MM.1S (cell line): ENCODE results near the gene CYP4B1.

ENCODE experiments used
- DNase-seq: peaks from one replicate; pipeline ENCODE4 v3.0.0-alpha.2; 2015
- H2AFZ ChIP-seq: fragments of 300-600 bp; sonication (generic); 2 replicates; pipeline ENCODE4 v1.6.0; 2016; ENCODE audit warnings: antibody characterized with exemption, low read length
- H3F3A ChIP-seq: fragments of 300-600 bp; sonication (generic); 2 replicates; pipeline ENCODE4 v1.6.1; 2016; ENCODE audit warnings: mild to moderate bottlenecking, antibody characterized with exemption, low read length, moderate library complexity, mixed read lengths; ENCODE audit not compliant: insufficient read depth
- H3K27ac ChIP-seq: fragments of 300-600 bp; sonication (generic); 2 replicates; pipeline ENCODE4 v1.5.1; 2016; ENCODE audit warnings: mild to moderate bottlenecking, low read length
- H3K27me3 ChIP-seq: fragments of 300-600 bp; sonication (generic); replicated peaks from 2 replicates; pipeline ENCODE4 v1.6.0; 2016; ENCODE audit warnings: low read length; ENCODE audit not compliant: insufficient read depth
- H3K36me3 ChIP-seq: fragments of 300-600 bp; sonication (generic); replicated peaks from 2 replicates; pipeline ENCODE4 v1.6.1; 2016; ENCODE audit warnings: mild to moderate bottlenecking, low read length, mixed read lengths; ENCODE audit not compliant: insufficient read depth
- H3K4me1 ChIP-seq: fragments of 300-600 bp; sonication (generic); 2 replicates; pipeline ENCODE4 v1.6.1; 2016; ENCODE audit warnings: low read length, mixed read lengths
- H3K4me2 ChIP-seq: fragments of 300-600 bp; sonication (generic); 2 replicates; pipeline ENCODE4 v1.6.0; 2016; ENCODE audit warnings: low read depth, low read length
- H3K4me3 ChIP-seq: fragments of 300-600 bp; sonication (generic); 2 replicates; pipeline ENCODE4 v1.5.1; 2016; ENCODE audit warnings: low read length, mixed read lengths
- H3K79me2 ChIP-seq: fragments of 300-600 bp; sonication (generic); 2 replicates; pipeline ENCODE4 v1.6.1; 2016; ENCODE audit warnings: mixed run types, low read length, mixed read lengths
- H3K9ac ChIP-seq: fragments of 300-600 bp; sonication (generic); 2 replicates; pipeline ENCODE4 v1.6.1; 2016; ENCODE audit warnings: low read length, mixed read lengths
- H3K9me2 ChIP-seq: fragments of 300-600 bp; sonication (generic); replicated peaks from 2 replicates; pipeline ENCODE4 v1.6.1; 2016; ENCODE audit warnings: mild to moderate bottlenecking, low read length, mixed read lengths; ENCODE audit not compliant: insufficient read depth
- H3K9me3 ChIP-seq: fragments of 300-600 bp; sonication (generic); replicated peaks from 2 replicates; pipeline ENCODE4 v1.6.1; 2016; ENCODE audit warnings: mild to moderate bottlenecking, low read length, mixed read lengths; ENCODE audit not compliant: insufficient read depth
- H4K20me1 ChIP-seq: fragments of 300-600 bp; sonication (generic); 2 replicates; pipeline ENCODE4 v1.6.1; 2016; ENCODE audit warnings: mild to moderate bottlenecking, low read length, moderate library complexity, mixed read lengths; ENCODE audit not compliant: insufficient read depth
- CTCF ChIP-seq: fragments of 300-600 bp; sonication (generic); IDR thresholded peaks from 2 replicates; pipeline ENCODE4 v1.5.1; 2016; ENCODE audit warnings: antibody characterized with exemption, low read length, mixed read lengths
- EZH2 ChIP-seq: fragments of 300-600 bp; sonication (generic); optimal IDR thresholded peaks from 2 replicates; pipeline ENCODE3; 2017; ENCODE audit warnings: low read depth, mild to moderate bottlenecking, antibody characterized with exemption, low read length, mixed read lengths
- EZH2phosphoT487 ChIP-seq: fragments of 300-600 bp; sonication (generic); IDR thresholded peaks from 2 replicates; pipeline ENCODE4 v1.6.1; 2018; ENCODE audit warnings: antibody characterized with exemption, low read length

CYP4B1 gene

GRCh38 chr1:46805755-46806154 is 6.9 kb downstream of the CYP4B1 start:
- H3K27ac ChIP-seq = no peak overlapping the region
- H3K9ac ChIP-seq = no peak overlapping the region
- H3K4me3 ChIP-seq = no peak overlapping the region
- H3K79me2 ChIP-seq = no peaks in the 10 kb centered on the region
- no peak overlapping the region for H2AFZ ChIP-seq
- no peak for DNase-seq
- H3K4me2 ChIP-seq = no peak overlapping the region
- H3K36me3 ChIP-seq = no peaks in the 10 kb centered on the region
- H3F3A ChIP-seq = no peaks in the 10 kb centered on the region
- no peaks in the 10 kb centered on the region for H4K20me1 ChIP-seq
- no peaks in the 10 kb centered on the region for H3K9me3 ChIP-seq
- H3K27me3 ChIP-seq = no peaks in the 10 kb centered on the region
- TF ChIP-seq CTCF (no peak), EZH2 (no peak), EZH2phosphoT487 (no peak)
- peaks cover 15% of the 10 kb centered on the region for H3K4me1 ChIP-seq
- H3K9me2 ChIP-seq = no peaks in the 10 kb centered on the region

- peaks cover 15% of the 10 kb centered on the region for H3K4me1 ChIP-seq
- no peaks in the 10 kb centered on the region for H3K79me2 ChIP-seq
- H2AFZ ChIP-seq = no peak overlapping the region
Observed at GRCh38 chr1:46806196-46807020, 7.6 kb downstream of the CYP4B1 start.

GRCh38 chr1:46807046-46807972 is 8.5 kb downstream of the CYP4B1 start:
- Histone ChIP-seq H3K4me3 (no peak overlapping the region), H2AFZ (no peak overlapping the region), H3K9me2 (no peaks in the 10 kb centered on the region), H3K4me2 (no peak overlapping the region), H4K20me1 (no peaks in the 10 kb centered on the region), H3K9me3 (no peaks in the 10 kb centered on the region), H3K9ac (no peak overlapping the region), H3K79me2 (no peaks in the 10 kb centered on the region), H3K36me3 (no peaks in the 10 kb centered on the region), H3K4me1 (peaks cover 15% of the 10 kb centered on the region), H3K27ac (no peak overlapping the region), H3F3A (no peaks in the 10 kb centered on the region), H3K27me3 (no peaks in the 10 kb centered on the region)
- TF ChIP-seq CTCF = no peak
- no peak for TF ChIP-seq EZH2
- no peak for TF ChIP-seq EZH2phosphoT487
- DNase-seq = no peak

More at GRCh38 chr1:46806196-46807020, 7.6 kb downstream of the CYP4B1 start:
- H3K9ac ChIP-seq = no peak overlapping the region
- no peaks in the 10 kb centered on the region for H3F3A ChIP-seq
- H3K27me3 ChIP-seq = no peaks in the 10 kb centered on the region
- no peak overlapping the region for H3K4me2 ChIP-seq
- no peak overlapping the region for H3K27ac ChIP-seq
- no peak for TF ChIP-seq CTCF
- TF ChIP-seq EZH2 = no peak
- TF ChIP-seq EZH2phosphoT487 = no peak
- H3K36me3 ChIP-seq = no peaks in the 10 kb centered on the region
- no peak for DNase-seq
- no peaks in the 10 kb centered on the region for H4K20me1 ChIP-seq
- H3K9me2 ChIP-seq = no peaks in the 10 kb centered on the region
- no peak overlapping the region for H3K4me3 ChIP-seq
- H3K9me3 ChIP-seq = no peaks in the 10 kb centered on the region
